H1 (cell line): Measurements from ENCODE around the gene COPS7A. TPM values are rescaled to one million over a fixed set of nuclear protein-coding genes. Genes with fewer than 3 reads are reported as not detected.

Experiments
- CTCF ChIA-PET: fragments of 300-600 bp; sonication (Branson Sonifier 250); formaldehyde crosslinking; loops from one replicate; lab custom pipeline; 2021; ENCODE audit not compliant: partially characterized antibody; lab: Charles Lee
- POLR2A ChIA-PET: fragments of 300-600 bp; sonication (Branson Sonifier 250); formaldehyde crosslinking; loops from one replicate; lab custom pipeline; 2021; ENCODE audit warnings: inconsistent platforms; ENCODE audit not compliant: partially characterized antibody; lab: Charles Lee
- DNase-seq, 2 experiments: peaks; one replicate each; pipeline versions ENCODE4 v3.0.0 to v3.0.0-alpha.2; 2010 to 2022; ENCODE audit warnings: low spot score in 2 of 2, low read depth in 1 of 2, mixed read lengths in 1 of 2
- FAIRE-seq: peaks from 2 replicates; lab custom pipeline; 2011; peaks lifted over from hg19 to GRCh38; lab: Jason Lieb, UNC
- H2AFZ ChIP-seq: 2 replicates; pipeline ENCODE4 v1.8.1; 2012; ENCODE audit warnings: low read length, inconsistent platforms
- H2AK5ac ChIP-seq: 2 replicates; pipeline ENCODE4 v1.6.1; 2013; ENCODE audit warnings: low read depth, low read length
- H2BK120ac ChIP-seq: replicated peaks from 2 replicates; pipeline ENCODE3; 2013; ENCODE audit warnings: low read depth, low read length, inconsistent platforms
- H2BK12ac ChIP-seq: 2 replicates; pipeline ENCODE4 v1.6.1; 2013; ENCODE audit warnings: low read depth, low read length
- H2BK15ac ChIP-seq: 2 replicates; pipeline ENCODE4 v1.6.1; 2013; ENCODE audit warnings: low read length
- H2BK20ac ChIP-seq: 2 replicates; pipeline ENCODE4 v1.6.1; 2013; ENCODE audit warnings: low read length
- H2BK5ac ChIP-seq: 2 replicates; pipeline ENCODE4 v1.6.1; 2013; ENCODE audit warnings: low read depth, low read length
- H3K14ac ChIP-seq: 2 replicates; pipeline ENCODE4 v1.6.1; 2013; ENCODE audit warnings: inconsistent platforms; ENCODE audit not compliant: insufficient read length
- H3K18ac ChIP-seq: 2 replicates; pipeline ENCODE4 v1.6.1; 2013; ENCODE audit warnings: low read length; ENCODE audit errors: extremely low read depth
- H3K23ac ChIP-seq: 2 replicates; pipeline ENCODE4 v1.6.1; 2013; ENCODE audit warnings: inconsistent platforms; ENCODE audit not compliant: insufficient read length
- H3K23me2 ChIP-seq: 2 replicates; pipeline ENCODE4 v1.6.1; 2013; ENCODE audit warnings: low read depth, low read length
- H3K27ac ChIP-seq: 2 replicates; pipeline ENCODE4 v1.6.1; 2011; ENCODE audit warnings: low read depth, low read length, inconsistent platforms
- H3K27me3 ChIP-seq, 4 experiments: replicated peaks in 1 of 4; 1 replicate in 1 of 4; 2 replicates in 3 of 4; pipeline versions ENCODE4 v1.6.1 to v1.8.1; 2011 to 2013; ENCODE audit warnings: low read length in 3 of 4, mild to moderate bottlenecking in 3 of 4, inconsistent platforms in 2 of 4, mixed read lengths in 2 of 4, moderate library complexity in 1 of 4; ENCODE audit not compliant: control insufficient read depth in 3 of 4, insufficient read depth in 3 of 4; ENCODE audit errors: extremely low read depth in 1 of 4
- H3K36me3 ChIP-seq, 4 experiments: 2 replicates each; pipeline versions ENCODE4 v1.6.1 to v1.8.1; 2011 to 2013; ENCODE audit warnings: mild to moderate bottlenecking in 4 of 4, low read length in 3 of 4, moderate library complexity in 2 of 4, control low read depth in 1 of 4, inconsistent platforms in 1 of 4; ENCODE audit not compliant: insufficient read depth in 4 of 4, control insufficient read depth in 2 of 4
- H3K4ac ChIP-seq: replicated peaks from 2 replicates; pipeline ENCODE3; 2013; ENCODE audit warnings: low read length, low read depth, mixed read lengths, inconsistent platforms; ENCODE audit not compliant: insufficient read length
- H3K4me1 ChIP-seq, 4 experiments: replicated peaks in 1 of 4; 1 replicate in 1 of 4; 2 replicates in 3 of 4; pipeline versions ENCODE4 v1.6.1 to v1.8.1; 2011 to 2013; ENCODE audit warnings: low read length in 3 of 4, inconsistent platforms in 2 of 4, mixed read lengths in 1 of 4; ENCODE audit not compliant: insufficient read depth in 4 of 4, control insufficient read depth in 3 of 4
- H3K4me2 ChIP-seq, 2 experiments: 2 replicates each; pipeline versions ENCODE4 v1.6.1 to v1.8.1; 2011 to 2013; ENCODE audit warnings: low read depth in 2 of 2, low read length in 2 of 2, control low read depth in 1 of 2, inconsistent platforms in 1 of 2, mild to moderate bottlenecking in 1 of 2; ENCODE audit not compliant: insufficient read depth in 1 of 2
- H3K4me3 ChIP-seq, 4 experiments: fragments of 200-600, 300-600 bp in 1 of 4; sonication (generic), shearing (Covaris generic), sonication (Bioruptor Twin) in 1 of 4; 2 replicates each; pipeline versions ENCODE4 v1.5.1 to v1.8.1; 2011 to 2016; ENCODE audit warnings: low read length in 4 of 4, low read depth in 3 of 4, control low read depth in 2 of 4, inconsistent platforms in 2 of 4, mild to moderate bottlenecking in 2 of 4, mixed read lengths in 1 of 4, moderate library complexity in 1 of 4; ENCODE audit not compliant: insufficient read depth in 2 of 4; ENCODE audit errors: extremely low read depth in 1 of 4
- H3K56ac ChIP-seq: replicated peaks from 2 replicates; pipeline ENCODE3; 2013; ENCODE audit warnings: low read depth, mild to moderate bottlenecking, mixed read lengths, low read length, inconsistent platforms; ENCODE audit not compliant: insufficient read length
- H3K79me1 ChIP-seq: 2 replicates; pipeline ENCODE4 v1.6.1; 2013; ENCODE audit warnings: low read depth, low read length, control low read depth
- H3K79me2 ChIP-seq, 2 experiments: 2 replicates each; pipeline versions ENCODE4 v1.6.1 to v1.8.1; 2012 to 2013; ENCODE audit warnings: low read length in 2 of 2, mild to moderate bottlenecking in 2 of 2, inconsistent platforms in 1 of 2; ENCODE audit not compliant: insufficient read depth in 2 of 2, control insufficient read depth in 1 of 2
- H3K9ac ChIP-seq, 4 experiments: replicated peaks in 1 of 4; 1 replicate in 1 of 4; 2 replicates in 3 of 4; pipeline versions ENCODE4 v1.6.1 to v1.8.1; 2011 to 2013; ENCODE audit warnings: low read depth in 3 of 4, low read length in 3 of 4, control low read depth in 2 of 4, mild to moderate bottlenecking in 2 of 4, moderate library complexity in 2 of 4, inconsistent platforms in 1 of 4; ENCODE audit errors: extremely low read depth in 1 of 4
- H3K9me3 ChIP-seq, 2 experiments: 2 replicates each; pipeline versions ENCODE4 v1.6.1 to v1.8.1; 2012 to 2013; ENCODE audit warnings: mild to moderate bottlenecking in 2 of 2, moderate library complexity in 2 of 2, control low read depth in 1 of 2, inconsistent platforms in 1 of 2, low read depth in 1 of 2, low read length in 1 of 2, mixed read lengths in 1 of 2; ENCODE audit not compliant: insufficient read depth in 2 of 2
- H4K20me1 ChIP-seq, 2 experiments: replicated peaks in 1 of 2; 2 replicates each; pipeline versions ENCODE3 to v1.8.1; 2011 to 2013; ENCODE audit warnings: inconsistent platforms in 2 of 2, low read length in 2 of 2, mild to moderate bottlenecking in 1 of 2; ENCODE audit not compliant: insufficient read depth in 2 of 2, control insufficient read depth in 1 of 2
- H4K5ac ChIP-seq: 2 replicates; pipeline ENCODE4 v1.6.1; 2013; ENCODE audit warnings: low read length, low read depth, mixed read lengths, inconsistent platforms; ENCODE audit not compliant: insufficient read length
- H4K8ac ChIP-seq: 2 replicates; pipeline ENCODE4 v1.8.0; 2013; ENCODE audit warnings: mild to moderate bottlenecking, moderate library complexity, low read length, inconsistent platforms; ENCODE audit not compliant: insufficient read depth; ENCODE audit errors: extremely low read depth
- H4K91ac ChIP-seq: replicated peaks from 2 replicates; pipeline ENCODE3; 2013; ENCODE audit warnings: low read length, mixed read lengths, inconsistent platforms; ENCODE audit not compliant: insufficient read length
- ASH2L ChIP-seq: fragments of 200-600, 300-600 bp; sonication (generic); IDR thresholded peaks from one replicate; pipeline ENCODE4 v1.7.1; 2017; ENCODE audit warnings: low read length
- ATF2 ChIP-seq: IDR thresholded peaks from 2 replicates; pipeline ENCODE4 v1.6.1; 2012; ENCODE audit warnings: low read length, inconsistent platforms
- GTF2F1 ChIP-seq: IDR thresholded peaks from 2 replicates; pipeline ENCODE4 v1.6.1; 2012; ENCODE audit warnings: low read depth, low read length, improper control_type of control experiment, borderline replicate concordance
- HDAC6 ChIP-seq: IDR thresholded peaks from one replicate; pipeline ENCODE4 v1.7.1; 2012; ENCODE audit warnings: low read depth, mild to moderate bottlenecking, inconsistent platforms, low read length, moderate library complexity
- NRF1 ChIP-seq: IDR thresholded peaks from 2 replicates; pipeline ENCODE4 v1.6.1; 2011; ENCODE audit warnings: mild to moderate bottlenecking, low read depth, low read length, improper control_type of control experiment
- SIRT6 ChIP-seq: IDR thresholded peaks from one replicate; pipeline ENCODE4 v1.7.1; 2012; ENCODE audit warnings: low read length, inconsistent platforms
- SP4 ChIP-seq: IDR thresholded peaks from 2 replicates; pipeline ENCODE4 v1.6.1; 2012; ENCODE audit warnings: low read length, inconsistent platforms
- SUZ12 ChIP-seq: fragments of 200-600 bp; sonication (generic); IDR thresholded peaks from 2 replicates; pipeline ENCODE4 v1.6.1; 2012; ENCODE audit warnings: mild to moderate bottlenecking, inconsistent platforms, low read length, moderate library complexity, mixed read lengths
- WGBS, 2 experiments: shearing (Covaris generic) in 1 of 2; methylation state at CpG; one replicate each; pipeline versions ENCODE4 v1.1.6 to v1.1.7; 2013 to 2015; ENCODE audit warnings: low lambda C conversion rate in 2 of 2, mixed read lengths in 2 of 2, inconsistent platforms in 1 of 2, low coverage in 1 of 2, missing lambda C conversion rate in 1 of 2; ENCODE audit not compliant: insufficient replicate concordance in 2 of 2, insufficient coverage in 1 of 2, insufficient read length in 1 of 2; ENCODE audit errors: extremely low coverage in 1 of 2, missing lambda C conversion rate in 1 of 2; 5-methylcytosine and 5-hydroxymethylcytosine counted together
- polyA plus RNA-seq, 7 experiments: library from polyadenylated mRNA; depleted of rRNA in 3 of 7; stranded (reverse) in 5 of 7; unstranded in 2 of 7; fragments of >200 nt in 5 of 7; fragments of 200-250 nt in 2 of 7; gene quantifications; 1 replicate in 5 of 7; 2 replicates in 1 of 7; 4 replicates in 1 of 7; pipeline versions ENCODE4 v1.2.1 to v1.2.3, GENCODE V29; 2011 to 2013; ENCODE audit warnings: missing spikeins in 2 of 7, mixed read lengths in 2 of 7
- total RNA-seq: library from RNA; stranded (reverse); fragmentation: NEBNext Ultra II Directional; extraction: Animal tissue kit (Norgen Biotek cat#: 25700); gene quantifications from 2 replicates; pipeline ENCODE4 v1.2.1, GENCODE V29; 2021

Gene COPS7A
- total and polyA plus RNA-seq, 2 of the 8 experiments (the other 6 are each of a cell fraction or from before 2014, with no cell fraction given) = 44.5 to 95.9 TPM

GRCh38 chr12:6758506-6759095, 34.8 kb downstream of the COPS7A start:
- H4K20me1 ChIP-seq = no peaks in the 10 kb centered on the region
- H3K79me2 ChIP-seq = no peaks in the 10 kb centered on the region
- H2BK120ac ChIP-seq = no peak overlapping the region
- WGBS, 2 experiments = 90% methylated on average over 9 of the region's 9 CpGs; no CpG with 5 or more reads in 1 of the 2 experiments
- H2BK5ac ChIP-seq = peak overlapping the region; percentile 69; the same call in 1 of the 2 replicates
- no peaks in the 10 kb centered on the region for H3K27me3 ChIP-seq
- no peak overlapping the region for H4K8ac ChIP-seq
- FAIRE-seq (no peak), DNase-seq (no peak)
- H3K14ac ChIP-seq = no peak overlapping the region
- H3K36me3 ChIP-seq = no peaks in the 10 kb centered on the region
- no peak overlapping the region for H3K4me2 ChIP-seq
- peaks cover 0 to 9% (median 3%) of the 10 kb centered on the region in 4 experiments; a peak in 4 of 7 replicates for H3K4me1 ChIP-seq
- no peaks in the 10 kb centered on the region for H3K9me3 ChIP-seq
- peak overlapping the region; percentile 80 for H2BK20ac ChIP-seq
- H3K23ac ChIP-seq = no peak overlapping the region
- H3K56ac ChIP-seq = no peak overlapping the region
- CTCF ChIA-PET = interaction anchor here (1.0 to 16.3 kb wide), 8 partner anchors 16 to 204 kb away, joined by 3 to 427 read pairs (median 4); partner anchors contain the start of genes LAG3 and PTMS
- H3K4ac ChIP-seq = no peak overlapping the region
- peak overlapping the region; percentile 75 for H4K91ac ChIP-seq
- no peaks in the 10 kb centered on the region for H3K79me1 ChIP-seq
- H2AFZ ChIP-seq = no peak overlapping the region
- peak overlapping the region; percentile 91; the same call in 1 of the 2 replicates for H2AK5ac ChIP-seq
- H3K4me3 ChIP-seq = no peak overlapping the region
- H2BK12ac ChIP-seq = peak overlapping the region; percentile 83; the same call in 1 of the 2 replicates
- H2BK15ac ChIP-seq = peak overlapping the region; percentile 25; the same call in 1 of the 2 replicates
- no peak overlapping the region; a peak in 1 of 7 replicates for H3K9ac ChIP-seq
- POLR2A ChIA-PET = interaction anchor here (0.9 to 7.0 kb wide), 7 partner anchors 8 to 76 kb away, joined by 3 to 75 read pairs (median 4); partner anchors contain the start of genes GPR162, LAG3 and PTMS
- H3K27ac ChIP-seq = no peak overlapping the region
- H3K23me2 ChIP-seq = no peaks in the 10 kb centered on the region; the same call in 1 of the 2 replicates
- peak overlapping the region; percentile 62 for H3K18ac ChIP-seq
- no peak overlapping the region for H4K5ac ChIP-seq
- no peak for TF ChIP-seq GTF2F1
- TF ChIP-seq ASH2L = no peak
- TF ChIP-seq HDAC6 = no peak
- TF ChIP-seq SUZ12 = no peak
- TF ChIP-seq SIRT6 = no peak
- no peak for TF ChIP-seq SP4
- TF ChIP-seq NRF1 = no peak
- TF ChIP-seq ATF2 = no peak
